WERI-Rb-1 (cell line): ENCODE data around the gene TRAPPC10.

Source experiments
- DNase-seq: peaks from one replicate; pipeline ENCODE4 v3.0.0-alpha.2; 2020
- H3K27ac ChIP-seq: fragments of 250-450 bp; sonication (Bioruptor Pico); 2 replicates; pipeline ENCODE4 v1.5.1; 2020; ENCODE audit warnings: mild to moderate bottlenecking, moderate library complexity
- H3K27me3 ChIP-seq: fragments of 250-450 bp; sonication (Bioruptor Pico); 2 replicates; pipeline ENCODE4 v1.5.1; 2021; ENCODE audit warnings: mild to moderate bottlenecking, low read depth, moderate library complexity; ENCODE audit not compliant: insufficient read depth, severe bottlenecking
- H3K36me3 ChIP-seq: fragments of 250-450 bp; sonication (Bioruptor Pico); 2 replicates; pipeline ENCODE4 v1.5.1; 2020; ENCODE audit warnings: mild to moderate bottlenecking, moderate library complexity
- H3K4me3 ChIP-seq: 2 replicates; pipeline ENCODE4 v1.5.1; 2011; ENCODE audit warnings: low read depth, mild to moderate bottlenecking, control low read depth, low read length
- H3K9me3 ChIP-seq: fragments of 250-450 bp; sonication (Bioruptor Pico); 2 replicates; pipeline ENCODE4 v1.5.1; 2021; ENCODE audit warnings: mild to moderate bottlenecking, moderate library complexity; ENCODE audit not compliant: severe bottlenecking
- CTCF ChIP-seq: IDR thresholded peaks from 2 replicates; pipeline ENCODE4 v1.5.1; 2011; ENCODE audit warnings: low read depth, mild to moderate bottlenecking, control low read depth, inconsistent platforms, low read length

TRAPPC10 gene

GRCh38 chr21:44052071-44052829 is 40.1 kb downstream of the TRAPPC10 start:
- Histone ChIP-seq H3K36me3 (peaks cover 50% of the 10 kb centered on the region), H3K4me3 (no peak overlapping the region), H3K9me3 (no peaks in the 10 kb centered on the region), H3K27me3 (no peaks in the 10 kb centered on the region), H3K27ac (no peak overlapping the region)
- no peak for DNase-seq
- TF ChIP-seq CTCF, result no peak

GRCh38 chr21:44052830-44053226 is 40.7 kb downstream of the TRAPPC10 start:
- Histone ChIP-seq H3K36me3 (peaks cover 46% of the 10 kb centered on the region), H3K27ac (no peak overlapping the region), H3K27me3 (no peaks in the 10 kb centered on the region), H3K4me3 (no peak overlapping the region), H3K9me3 (no peaks in the 10 kb centered on the region)
- DNase-seq, result no peak
- no peak for TF ChIP-seq CTCF

GRCh38 chr21:44053567-44053966 is 41.5 kb downstream of the TRAPPC10 start:
- Histone ChIP-seq H3K27ac (no peak overlapping the region), H3K27me3 (no peaks in the 10 kb centered on the region), H3K36me3 (peaks cover 44% of the 10 kb centered on the region), H3K9me3 (no peaks in the 10 kb centered on the region), H3K4me3 (no peak overlapping the region)
- DNase-seq, result no peak
- no peak for TF ChIP-seq CTCF

- no peak for TF ChIP-seq CTCF
- peaks cover 46% of the 10 kb centered on the region for H3K36me3 ChIP-seq
- no peak overlapping the region for H3K27ac ChIP-seq
Measured at GRCh38 chr21:44054710-44055109, 42.6 kb downstream of the TRAPPC10 start.

GRCh38 chr21:44057055-44057454 is 44.9 kb downstream of the TRAPPC10 start:
- Histone ChIP-seq H3K9me3 (no peaks in the 10 kb centered on the region), H3K4me3 (no peak overlapping the region), H3K36me3 (peaks cover 54% of the 10 kb centered on the region), H3K27ac (no peak overlapping the region), H3K27me3 (no peaks in the 10 kb centered on the region)
- no peak for DNase-seq
- TF ChIP-seq CTCF, result no peak

More at GRCh38 chr21:44054710-44055109, 42.6 kb downstream of the TRAPPC10 start:
- Histone ChIP-seq H3K27me3 (no peaks in the 10 kb centered on the region), H3K4me3 (no peak overlapping the region), H3K9me3 (no peaks in the 10 kb centered on the region)
- DNase-seq, result no peak
